K562 (cell line): ENCODE data around the gene ACADVL. TPM values are rescaled to one million over a fixed set of nuclear protein-coding genes. Genes with fewer than 3 reads are reported as not detected.

Experiments
- ARID1B ChIP-seq: fragments of 450-650 bp; IDR thresholded peaks from 2 replicates; pipeline ENCODE4 v1.6.1; 2016; ENCODE audit warnings: antibody characterized with exemption, mild to moderate bottlenecking, inconsistent platforms
- CBX5 ChIP-seq: IDR thresholded peaks from 2 replicates; pipeline ENCODE4 v1.6.1; 2014; ENCODE audit warnings: low read depth, borderline replicate concordance
- DACH1 ChIP-seq: fragments of 450-650 bp; IDR thresholded peaks from 2 replicates; pipeline ENCODE4 v1.6.1; 2018; ENCODE audit not compliant: partially characterized antibody
- E2F8 ChIP-seq: fragments of 450-650 bp; IDR thresholded peaks from 2 replicates; pipeline ENCODE4 v1.7.1; 2018; ENCODE audit warnings: mild to moderate bottlenecking, low read depth; ENCODE audit not compliant: partially characterized antibody
- ELF4 ChIP-seq: fragments of 450-650 bp; formaldehyde crosslinking; IDR thresholded peaks from 2 replicates; pipeline ENCODE4 v1.4.0; 2022; ENCODE audit warnings: missing genetic modification characterization
- FOXM1 ChIP-seq, 2 experiments: fragments of 450-650 bp in 1 of 2; sonication (generic) in 1 of 2; formaldehyde crosslinking in 1 of 2; IDR thresholded peaks; 2 replicates each; pipeline versions ENCODE4 v1.6.1 to v1.9.0; 2017 to 2022; ENCODE audit warnings: low read depth in 2 of 2, mild to moderate bottlenecking in 2 of 2, missing genetic modification reagents in 1 of 2, moderate library complexity in 1 of 2
- GMEB1 ChIP-seq: fragments of 250-450 bp; sonication (Bioruptor Pico); IDR thresholded peaks from 2 replicates; pipeline ENCODE4 v1.4.0; 2020; ENCODE audit warnings: mild to moderate bottlenecking
- GTF2E2 ChIP-seq: fragments of 200-800 bp; sonication (Bioruptor generic); IDR thresholded peaks from 2 replicates; pipeline ENCODE4 v1.6.1; 2016; ENCODE audit warnings: missing genetic modification characterization, missing compliant biosample characterization
- SRSF9 ChIP-seq: fragments of 200-400 bp; formaldehyde crosslinking; IDR thresholded peaks from 2 replicates; pipeline ENCODE4 v1.6.1; 2017; ENCODE audit warnings: low read depth, low read length, borderline replicate concordance
- TSC22D4 ChIP-seq: fragments of 450-650 bp; IDR thresholded peaks from 2 replicates; pipeline ENCODE4 v1.6.1; 2016; ENCODE audit warnings: missing genetic modification characterization, missing biosample characterization, control low read depth
- ZNF121 ChIP-seq: sonication (generic); formaldehyde crosslinking; conservative IDR thresholded peaks from 2 replicates; pipeline ENCODE4 v1.8.0; 2022; ENCODE audit warnings: missing genetic modification reagents
- ZNF354B ChIP-seq: fragments of 250-450 bp; sonication (Bioruptor Pico); IDR thresholded peaks from 2 replicates; pipeline ENCODE4 v1.4.0; 2020
- ZNF561 ChIP-seq: fragments of 450-650 bp; formaldehyde crosslinking; conservative IDR thresholded peaks from 2 replicates; pipeline ENCODE4 v1.4.0; 2020; ENCODE audit warnings: mild to moderate bottlenecking, moderate library complexity
- ZNF639 ChIP-seq, 2 experiments: fragments of 200-800 bp in 1 of 2; sonication (Bioruptor generic) in 1 of 2; sonication (generic) in 1 of 2; formaldehyde crosslinking in 1 of 2; IDR thresholded peaks in 1 of 2; conservative IDR thresholded peaks in 1 of 2; 2 replicates each; pipeline versions ENCODE4 v1.5.0 to v1.6.1; 2016 to 2020; ENCODE audit warnings: missing compliant biosample characterization in 1 of 2, missing genetic modification characterization in 1 of 2, missing genetic modification reagents in 1 of 2
- polyA plus RNA-seq, 8 experiments: library from polyadenylated mRNA; depleted of rRNA in 4 of 8; stranded (reverse) in 5 of 8; unstranded in 3 of 8; fragments of >200 nt; fragmentation: Nextera tagmentation in 2 of 8; fragmentation: Illumina TruSeq in 1 of 8; extraction: Ambion mirVana in 2 of 8; extraction: Trizol in 1 of 8; gene quantifications; 2 replicates each; pipeline versions ENCODE4 v1.2.1 to v1.2.3, GENCODE V29; 2011 to 2014; ENCODE audit warnings: inconsistent platforms in 1 of 8, missing spikeins in 1 of 8
- total RNA-seq, 7 experiments: library from RNA; depleted of rRNA in 6 of 7; stranded (reverse); fragments of >200 nt in 6 of 7; fragmentation: Illumina TruSeq in 2 of 7; extraction: Trizol in 2 of 7; gene quantifications; 2 replicates each; pipeline versions ENCODE4 v1.2.1 to v1.2.3, GENCODE V29; 2011 to 2021; ENCODE audit warnings: low replicate concordance in 1 of 7
- TF ChIP-seq, protein P1 (sequence below): fragments of 450-650 bp; formaldehyde crosslinking; IDR thresholded peaks from 2 replicates; pipeline ENCODE4 v1.4.0; 2020; ENCODE audit warnings: mild to moderate bottlenecking, mixed read lengths
- TF ChIP-seq, protein P2 (sequence below): fragments of 450-650 bp; formaldehyde crosslinking; conservative IDR thresholded peaks from 2 replicates; pipeline ENCODE4 v1.4.0; 2022; ENCODE audit warnings: mild to moderate bottlenecking, missing genetic modification characterization

The ACADVL gene
- total and polyA plus RNA-seq, 9 of the 15 experiments (the other 6 are each of a cell fraction or from before 2014, with no cell fraction given) = 25.5 to 449 (median 214) TPM

DNA sequence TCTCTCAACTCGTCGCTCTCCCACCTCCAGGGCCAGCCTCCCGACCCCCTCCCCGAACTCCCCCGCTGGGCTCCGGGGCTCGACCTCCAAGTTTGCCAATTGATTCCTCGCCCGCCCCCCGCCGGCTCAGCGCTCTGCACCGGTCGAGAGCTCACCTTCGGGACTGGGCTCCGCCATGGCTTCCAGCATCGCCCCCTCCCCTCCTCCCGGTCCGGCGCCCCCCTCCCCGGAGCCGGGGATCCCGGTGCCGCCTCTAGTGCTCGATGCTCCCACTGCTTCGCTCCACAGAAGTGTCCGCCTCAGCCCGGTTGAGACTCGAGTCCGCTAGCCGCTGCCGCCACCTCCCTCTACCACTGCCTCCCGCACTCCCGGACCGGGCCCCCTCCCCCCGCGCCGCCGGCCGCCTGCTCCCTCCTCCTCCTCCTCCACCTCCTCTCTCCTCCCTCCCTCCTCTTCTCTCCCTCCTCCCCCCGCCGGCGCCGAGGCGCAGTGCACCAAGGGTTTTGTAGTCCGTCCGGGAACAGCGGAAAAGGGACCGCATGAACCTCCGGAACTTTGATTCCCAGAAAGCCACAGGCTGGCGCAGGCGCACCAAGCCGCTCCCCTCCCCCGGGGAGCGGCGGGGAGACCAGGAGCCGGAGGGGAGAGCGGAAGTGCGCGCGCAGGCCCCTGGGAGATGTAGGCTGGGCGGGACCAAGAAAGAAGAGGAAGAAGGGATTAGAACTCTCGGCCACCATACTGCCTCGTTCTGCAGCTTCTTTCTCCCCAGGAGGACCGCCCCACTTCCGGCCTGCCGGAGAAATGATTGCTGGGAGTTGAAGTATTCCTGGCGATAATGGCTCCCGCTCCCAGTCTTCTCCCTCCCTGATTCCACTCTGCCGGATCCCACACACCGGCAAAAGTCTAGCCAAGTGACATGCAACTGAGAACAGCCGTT, 19.6 kb downstream of the ACADVL start, which contains the start of gene PHF23 (continued):
- no peak for TF ChIP-seq FOXM1 (IDR thresholded peaks at IDR 0.05; ENCODE audit: low read depth)
- TF ChIP-seq FOXM1 (CRISPR knock-in tag; IDR thresholded peaks at IDR 0.05; ENCODE audit: low read depth) = no peak
- TF ChIP-seq GMEB1 = peak; percentile 46; the same call in 1 of the 2 replicates
- TF ChIP-seq, protein P1, sequence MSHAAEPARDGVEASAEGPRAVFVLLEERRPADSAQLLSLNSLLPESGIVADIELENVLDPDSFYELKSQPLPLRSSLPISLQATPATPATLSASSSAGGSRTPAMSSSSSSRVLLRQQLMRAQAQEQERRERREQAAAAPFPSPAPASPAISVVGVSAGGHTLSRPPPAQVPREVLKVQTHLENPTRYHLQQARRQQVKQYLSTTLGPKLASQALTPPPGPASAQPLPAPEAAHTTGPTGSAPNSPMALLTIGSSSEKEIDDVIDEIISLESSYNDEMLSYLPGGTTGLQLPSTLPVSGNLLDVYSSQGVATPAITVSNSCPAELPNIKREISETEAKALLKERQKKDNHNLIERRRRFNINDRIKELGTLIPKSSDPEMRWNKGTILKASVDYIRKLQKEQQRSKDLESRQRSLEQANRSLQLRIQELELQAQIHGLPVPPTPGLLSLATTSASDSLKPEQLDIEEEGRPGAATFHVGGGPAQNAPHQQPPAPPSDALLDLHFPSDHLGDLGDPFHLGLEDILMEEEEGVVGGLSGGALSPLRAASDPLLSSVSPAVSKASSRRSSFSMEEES (CRISPR knock-in tag) = no peak
- no peak for TF ChIP-seq ZNF121 (CRISPR knock-in tag)
- TF ChIP-seq ARID1B = peak; percentile 22; the same call in 1 of the 2 replicates
- peak; percentile 55 for TF ChIP-seq E2F8
- TF ChIP-seq GTF2E2 = no peak
- TF ChIP-seq ZNF561 (CRISPR knock-in tag) = no peak
- no peak for TF ChIP-seq CBX5
- peak; percentile 43; the same call in 1 of the 2 replicates for TF ChIP-seq ELF4 (CRISPR knock-in tag)
- TF ChIP-seq, protein P2, sequence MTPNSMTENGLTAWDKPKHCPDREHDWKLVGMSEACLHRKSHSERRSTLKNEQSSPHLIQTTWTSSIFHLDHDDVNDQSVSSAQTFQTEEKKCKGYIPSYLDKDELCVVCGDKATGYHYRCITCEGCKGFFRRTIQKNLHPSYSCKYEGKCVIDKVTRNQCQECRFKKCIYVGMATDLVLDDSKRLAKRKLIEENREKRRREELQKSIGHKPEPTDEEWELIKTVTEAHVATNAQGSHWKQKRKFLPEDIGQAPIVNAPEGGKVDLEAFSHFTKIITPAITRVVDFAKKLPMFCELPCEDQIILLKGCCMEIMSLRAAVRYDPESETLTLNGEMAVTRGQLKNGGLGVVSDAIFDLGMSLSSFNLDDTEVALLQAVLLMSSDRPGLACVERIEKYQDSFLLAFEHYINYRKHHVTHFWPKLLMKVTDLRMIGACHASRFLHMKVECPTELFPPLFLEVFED (CRISPR knock-in tag) = no peak; the same call in 1 of the 2 replicates
- peak in 1 of 2 experiments; percentile 81; a peak in 2 of 4 replicates for TF ChIP-seq ZNF639 (CRISPR knock-in tag; conservative IDR thresholded peaks at IDR 0.05 in 1 of 2, IDR thresholded peaks at IDR 0.05 in 1 of 2)
- no peak for TF ChIP-seq TSC22D4 (tag)
- no peak for TF ChIP-seq ZNF354B (CRISPR knock-in tag)
- TF ChIP-seq DACH1 = no peak
- TF ChIP-seq SRSF9 = no peak
